Measurements from ENCODE around the gene EARS2. TPM values are rescaled to one million over a fixed set of nuclear protein-coding genes. Genes with fewer than 3 reads are reported as not detected.
"Not testable (repeated sequence)": the region's sequence is repeated elsewhere in the genome, so short reads cannot be mapped to it uniquely, and the experiment has no call there.

Gene EARS2
- total RNA-seq, 1 donor from 2014 or later = 8.3 TPM

DNA sequence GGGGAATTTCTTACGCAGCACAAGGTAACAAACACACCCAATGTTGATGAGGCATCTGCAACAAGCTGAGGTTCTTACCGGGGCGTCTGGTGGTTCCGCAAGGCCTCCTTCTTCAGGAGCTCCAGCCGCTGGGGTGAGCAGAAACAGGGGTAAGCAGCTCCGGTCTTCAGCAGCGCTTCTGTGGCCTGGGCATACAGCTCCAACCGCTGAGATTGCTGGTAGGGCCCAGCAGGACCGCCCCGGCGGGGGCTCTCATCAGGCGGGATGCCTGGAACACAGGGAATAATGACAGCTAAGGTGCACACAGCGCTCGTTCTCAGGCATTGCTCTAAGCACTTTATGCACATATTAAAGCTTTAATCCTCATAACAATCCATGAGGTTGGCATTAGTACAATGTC lies 12.7 kb downstream of the EARS2 start:
- H3K9me3 Mint-ChIP-seq (ENCODE audit: unreplicated experiment) = no peaks in the 10 kb centered on the region
- DNase-seq = no peak
- no peak for TF ChIP-seq CTCF (IDR thresholded peaks at IDR 0.05; ENCODE audit: partially characterized antibody, unreplicated experiment)
- no peak overlapping the region for H3K27ac Mint-ChIP-seq (ENCODE audit: unreplicated experiment)
- H3K4me1 Mint-ChIP-seq (ENCODE audit: low read depth, unreplicated experiment) = no peaks in the 10 kb centered on the region
- no peaks in the 10 kb centered on the region for H3K36me3 Mint-ChIP-seq (ENCODE audit: unreplicated experiment)
- no peaks in the 10 kb centered on the region for H3K27me3 Mint-ChIP-seq (ENCODE audit: unreplicated experiment)
- no peak overlapping the region for H3K4me3 Mint-ChIP-seq (ENCODE audit: unreplicated experiment)

DNA sequence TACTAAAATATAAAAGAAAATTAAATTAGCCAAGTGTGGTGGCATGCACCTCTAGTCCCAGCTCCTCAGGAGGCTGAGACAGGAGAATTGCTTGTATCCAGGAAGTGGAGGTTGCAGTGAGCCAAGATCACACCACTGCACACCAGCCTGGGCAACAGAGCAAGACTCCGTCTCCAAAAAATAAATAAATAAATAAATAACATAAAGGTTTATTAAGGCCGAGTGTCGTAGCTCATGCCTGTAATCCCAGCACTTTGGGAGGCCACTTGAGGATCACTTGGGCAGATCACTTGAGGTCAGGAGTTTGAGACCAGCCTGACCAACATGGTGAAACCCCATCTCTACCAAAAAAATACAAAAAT lies 16.4 kb downstream of the EARS2 start:
- H3K4me1 Mint-ChIP-seq (ENCODE audit: low read depth, unreplicated experiment); H3K27ac Mint-ChIP-seq (ENCODE audit: unreplicated experiment); H3K4me3 Mint-ChIP-seq (ENCODE audit: unreplicated experiment); DNase-seq; H3K36me3 Mint-ChIP-seq (ENCODE audit: unreplicated experiment); H3K9me3 Mint-ChIP-seq (ENCODE audit: unreplicated experiment); H3K27me3 Mint-ChIP-seq (ENCODE audit: unreplicated experiment): not testable (repeated sequence)

DNA sequence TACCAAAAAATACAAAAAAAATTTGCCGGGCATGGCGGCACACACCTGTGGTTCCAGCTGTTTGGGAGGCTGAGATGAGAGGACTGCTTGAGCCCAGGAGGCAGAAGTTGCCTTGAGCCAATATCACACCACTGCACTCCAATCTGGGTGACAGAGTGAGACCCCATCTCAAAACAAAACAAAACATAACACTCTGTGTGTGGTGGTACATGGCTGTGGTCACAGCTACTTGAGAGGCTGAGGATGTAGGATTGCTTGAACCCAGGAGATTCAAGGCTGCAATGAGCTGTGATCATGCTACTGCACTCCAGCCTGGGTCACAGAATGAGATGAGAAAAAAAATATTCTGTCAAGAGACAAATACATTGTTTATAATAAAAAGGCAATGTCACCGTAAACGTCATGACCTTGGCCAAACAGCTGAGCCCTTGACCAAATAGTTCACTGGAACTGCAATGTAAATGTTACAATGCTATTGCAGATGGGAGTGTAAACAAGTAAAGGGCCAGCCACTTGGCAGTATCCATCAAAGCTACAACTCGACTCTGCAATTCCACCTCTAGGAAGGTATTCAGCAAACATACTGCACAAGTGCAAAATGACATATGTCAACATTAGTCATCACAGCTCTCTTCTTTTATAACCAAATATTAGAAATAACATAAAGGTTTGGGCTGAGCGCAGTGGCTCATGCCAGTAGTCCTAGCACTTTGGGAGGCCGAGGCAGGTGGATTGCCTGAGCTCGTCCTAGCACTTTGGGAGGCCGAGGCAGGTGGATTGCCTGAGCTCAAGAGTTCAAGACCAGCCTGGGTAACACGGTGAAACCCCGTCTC lies 16.9 kb downstream of the EARS2 start:
- no peaks in the 10 kb centered on the region for H3K4me1 Mint-ChIP-seq (ENCODE audit: low read depth, unreplicated experiment)
- no peak for TF ChIP-seq CTCF (IDR thresholded peaks at IDR 0.05; ENCODE audit: partially characterized antibody, unreplicated experiment)
- DNase-seq = no peak
- no peak overlapping the region for H3K4me3 Mint-ChIP-seq (ENCODE audit: unreplicated experiment)
- no peaks in the 10 kb centered on the region for H3K9me3 Mint-ChIP-seq (ENCODE audit: unreplicated experiment)
- H3K27ac Mint-ChIP-seq (ENCODE audit: unreplicated experiment) = no peak overlapping the region
- no peaks in the 10 kb centered on the region for H3K27me3 Mint-ChIP-seq (ENCODE audit: unreplicated experiment)
- H3K36me3 Mint-ChIP-seq (ENCODE audit: unreplicated experiment) = no peaks in the 10 kb centered on the region

GRCh38 chr16:23538919-23539278 lies 18.3 kb downstream of the EARS2 start:
- H3K27ac Mint-ChIP-seq (ENCODE audit: unreplicated experiment) = no peak overlapping the region
- TF ChIP-seq CTCF (IDR thresholded peaks at IDR 0.05; ENCODE audit: partially characterized antibody, unreplicated experiment) = no peak
- no peaks in the 10 kb centered on the region for H3K9me3 Mint-ChIP-seq (ENCODE audit: unreplicated experiment)
- no peak for DNase-seq
- H3K4me1 Mint-ChIP-seq (ENCODE audit: low read depth, unreplicated experiment) = no peaks in the 10 kb centered on the region
- H3K4me3 Mint-ChIP-seq (ENCODE audit: unreplicated experiment) = no peak overlapping the region
- no peaks in the 10 kb centered on the region for H3K36me3 Mint-ChIP-seq (ENCODE audit: unreplicated experiment)
- no peaks in the 10 kb centered on the region for H3K27me3 Mint-ChIP-seq (ENCODE audit: unreplicated experiment)

DNA sequence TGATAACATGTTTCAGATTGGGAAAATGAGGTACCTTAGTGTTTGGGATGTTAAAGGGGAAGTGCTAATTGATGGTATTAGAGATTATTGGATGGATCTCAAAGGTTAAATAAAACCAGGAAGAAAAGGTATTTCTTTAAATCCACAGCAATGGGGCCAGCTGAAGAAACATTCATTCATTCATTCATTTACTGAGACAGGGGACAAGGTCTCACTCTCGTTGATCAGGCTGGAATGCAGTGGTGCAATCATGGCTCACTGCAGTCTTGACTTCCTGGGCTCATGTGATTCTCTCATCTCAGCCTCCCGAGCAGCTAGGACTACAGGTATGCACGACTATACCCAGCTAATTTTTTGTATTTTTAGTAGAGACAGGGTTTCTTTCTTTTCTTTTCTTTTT lies 19.8 kb downstream of the EARS2 start:
- Mint-ChIP-seq H3K4me1 (ENCODE audit: low read depth, unreplicated experiment) (no peaks in the 10 kb centered on the region), H3K27ac (ENCODE audit: unreplicated experiment) (no peak overlapping the region), H3K27me3 (ENCODE audit: unreplicated experiment) (no peaks in the 10 kb centered on the region), H3K9me3 (ENCODE audit: unreplicated experiment) (no peaks in the 10 kb centered on the region), H3K4me3 (ENCODE audit: unreplicated experiment) (no peak overlapping the region), H3K36me3 (ENCODE audit: unreplicated experiment) (no peaks in the 10 kb centered on the region)
- no peak for DNase-seq
- TF ChIP-seq CTCF (IDR thresholded peaks at IDR 0.05; ENCODE audit: partially characterized antibody, unreplicated experiment) = no peak

Data from glutamatergic neuron (in vitro differentiated cells).